Heart left ventricle (tissue), 16 donors: ENCODE data around the gene COL4A4. TPM values are rescaled to one million over a fixed set of nuclear protein-coding genes. Genes with fewer than 3 reads are reported as not detected.

Experiments used
- ATAC-seq, 4 donors: fragments of 200-7000 bp; cut with Tn5 transposase; one replicate each; pipeline ENCODE4 v1.9.1; 2020 to 2022; ENCODE audit warnings: moderate library complexity in 4 of 4, mild to moderate bottlenecking in 3 of 4, moderate number of reproducible peaks in 1 of 4
- DNase-seq, 5 donors: peaks; one replicate each; pipeline ENCODE4 v3.0.0-alpha.2; 2020
- H3K27ac ChIP-seq, 12 donors: fragments of 200-600 bp; sonication (generic) in 4 of 12; one replicate each; pipeline versions ENCODE4 v1.5.0 to v1.8.0; 2016 to 2022; ENCODE audit warnings: mild to moderate bottlenecking in 2 of 12
- H3K27me3 ChIP-seq, 9 donors: fragments of 200-600 bp; sonication (generic) in 2 of 9; one replicate each; pipeline versions ENCODE4 v1.5.1 to v1.8.0; 2016 to 2022; ENCODE audit warnings: mild to moderate bottlenecking in 3 of 9
- H3K36me3 ChIP-seq, 9 donors: fragments of 200-600 bp; sonication (generic) in 2 of 9; one replicate each; pipeline versions ENCODE4 v1.5.0 to v1.8.0; 2018 to 2022; ENCODE audit warnings: mild to moderate bottlenecking in 2 of 9
- H3K4me1 ChIP-seq, 12 donors: fragments of 200-600 bp; sonication (generic) in 4 of 12; one replicate each; pipeline versions ENCODE4 v1.5.0 to v1.8.0; 2016 to 2022; ENCODE audit warnings: mild to moderate bottlenecking in 3 of 12
- H3K4me3 ChIP-seq, 12 donors: fragments of 200-600 bp; sonication (generic) in 4 of 12; one replicate each; pipeline versions ENCODE4 v1.5.0 to v1.8.0; 2017 to 2022; ENCODE audit warnings: mild to moderate bottlenecking in 9 of 12, moderate library complexity in 4 of 12
- H3K9me3 ChIP-seq, 12 donors: fragments of 200-600 bp; sonication (generic) in 4 of 12; one replicate each; pipeline versions ENCODE4 v1.5.0 to v1.8.0; 2016 to 2022; ENCODE audit warnings: mild to moderate bottlenecking in 1 of 12
- CTCF ChIP-seq, 12 donors: fragments of 200-600 bp; sonication (generic) in 4 of 12; IDR thresholded peaks; one replicate each; pipeline versions ENCODE4 v1.5.0 to v1.8.0; 2018 to 2022; ENCODE audit warnings: antibody characterized with exemption in 12 of 12, mild to moderate bottlenecking in 5 of 12
- POLR2A ChIP-seq, 2 donors: fragments of 450-650 bp; IDR thresholded peaks; one replicate each; pipeline ENCODE4 v1.6.1; 2017; ENCODE audit warnings: antibody characterized with exemption in 2 of 2, mild to moderate bottlenecking in 2 of 2, moderate library complexity in 2 of 2
- WGBS, 4 donors: extraction: QIAGEN DNeasy Blood & Tissue Kit in 2 of 4; methylation state at CpG; one replicate each; pipeline versions ENCODE4 v1.1.5 to v1.1.7; 2013 to 2018; 5-methylcytosine and 5-hydroxymethylcytosine counted together
- intact Hi-C, 10 donors: fragments of 100-400 bp; cut with DNase I; formaldehyde crosslinking; loops; one replicate each; pipeline versions ENCODE4 v1.11.1 to v1.14.2; 2022
- polyA plus RNA-seq, 2 donors: library from polyadenylated mRNA; stranded (reverse); fragments of 200-250 nt; gene quantifications; one replicate each; pipeline ENCODE4 v1.2.3, GENCODE V29; 2013
- total RNA-seq, 9 donors: library from RNA; depleted of rRNA in 2 of 9; stranded (reverse); fragments of >200 nt in 2 of 9; fragmentation: NEBNext Ultra II Directional in 3 of 9; extraction: Animal tissue kit (Norgen Biotek cat#: 25700) in 3 of 9; gene quantifications; one replicate each; pipeline versions ENCODE4 v1.1.0 to v1.2.4, GENCODE V29; 2016 to 2023
- donor health status: ischemic (EF 13 %, LVEDD 7.1; RV severe dilation, severe dysfunction).
- donor health status: healthy with polysubstance abuse.
- donor health status: DM: no; HTN: yes; CAD: no.
- donor health status: DM: no; HTN: no; CAD: no.
- donor health status: ischemic (EF 25% LVEDD 6.9; RV normal size, moderate dysfunction).
- donor health status: ischemic (EF 25% LVEDD 5.7; RV mildly dilated, moderate dysfunction).
- donor health status: healthy.
- donor health status: DM: yes; HTN: yes; CAD: no.
- donor health status: ischemic (EF 35%, LVEDD 5.7; RV mildly dilated, moderate dysfunction).
- donor health status: nonischemic (EF 11% LVEDD 7.7; RV severe dilation, severe dysfunction).
- donor health status: DM: yes; HTN: yes; CAD: no.
- donor health status: PGD.
- donor health status: ischemic (EF 29% LVEDD 5.4; RV normal size, mild dysfunction).
- donor health status: nonischemic (EF 23%, LVEDD 6.1; RV moderate dilation, normal function).

COL4A4 gene
- total and polyA plus RNA-seq, 11 donors: 1.0 to 9.9 (median 3.4) TPM

- no peaks in the 10 kb centered on the region for H3K27me3 ChIP-seq
- intact Hi-C loops: no loop called here
- H3K27ac ChIP-seq: no peak overlapping the region
- no peak for TF ChIP-seq POLR2A (IDR thresholded peaks at IDR 0.05)
- no peak for TF ChIP-seq CTCF (IDR thresholded peaks at IDR 0.05)
- 78 to 89% (median 87%) methylated on average over 2 of the region's 2 CpGs for WGBS, 4 donors
- no peaks in the 10 kb centered on the region for H3K9me3 ChIP-seq
- peaks cover 0 to 6% (median 0%) of the 10 kb centered on the region in 12 donors for H3K4me1 ChIP-seq
- no peak for DNase-seq
- no peak overlapping the region for H3K4me3 ChIP-seq
- ATAC-seq: no peak
- H3K36me3 ChIP-seq: peaks cover 0 to 45% (median 24%) of the 10 kb centered on the region in 9 donors
These were observed 164.3 kb downstream of the COL4A4 start for GRCh38 chr2:226999661-227000060.

DNA sequence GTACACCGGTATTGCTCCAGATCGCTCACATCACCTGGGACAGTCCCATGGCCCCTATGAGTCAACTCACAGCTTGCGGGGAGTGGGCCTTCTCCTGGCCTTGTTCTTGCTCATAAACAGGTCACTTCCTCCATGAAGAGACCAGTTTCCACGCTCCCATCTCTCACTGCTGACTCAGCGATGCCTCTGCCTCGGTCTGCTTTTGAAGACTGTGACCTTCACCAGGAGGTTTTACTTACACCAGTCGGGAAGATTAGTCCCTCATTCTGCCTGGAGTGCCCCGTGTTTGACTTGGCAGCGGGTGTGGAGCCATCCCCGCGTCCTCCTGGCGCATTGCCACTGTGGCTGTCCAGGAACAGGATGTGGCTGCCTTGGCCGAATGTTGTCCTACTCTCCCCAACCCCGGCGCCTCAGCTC, 168.4 kb downstream of the COL4A4 start:
- WGBS, 4 donors: 70 to 74% (median 72%) methylated on average over 15 of the region's 15 CpGs
- ATAC-seq (peak in 3 of 4 donors; percentile 34 to 56 (median 38)), DNase-seq (peak in 2 of 5 donors; percentile 16 to 45)
- intact Hi-C loops: no loop called here
- H3K27me3 ChIP-seq: no peaks in the 10 kb centered on the region
- TF ChIP-seq CTCF (IDR thresholded peaks at IDR 0.05): no peak
- no peak for TF ChIP-seq POLR2A (IDR thresholded peaks at IDR 0.05)
- H3K36me3 ChIP-seq: peaks cover 0 to 42% (median 19%) of the 10 kb centered on the region in 9 donors
- H3K9me3 ChIP-seq: no peaks in the 10 kb centered on the region
- peaks cover 0 to 6% (median 0%) of the 10 kb centered on the region in 12 donors for H3K4me1 ChIP-seq
- no peak overlapping the region for H3K27ac ChIP-seq
- no peak overlapping the region for H3K4me3 ChIP-seq

DNA sequence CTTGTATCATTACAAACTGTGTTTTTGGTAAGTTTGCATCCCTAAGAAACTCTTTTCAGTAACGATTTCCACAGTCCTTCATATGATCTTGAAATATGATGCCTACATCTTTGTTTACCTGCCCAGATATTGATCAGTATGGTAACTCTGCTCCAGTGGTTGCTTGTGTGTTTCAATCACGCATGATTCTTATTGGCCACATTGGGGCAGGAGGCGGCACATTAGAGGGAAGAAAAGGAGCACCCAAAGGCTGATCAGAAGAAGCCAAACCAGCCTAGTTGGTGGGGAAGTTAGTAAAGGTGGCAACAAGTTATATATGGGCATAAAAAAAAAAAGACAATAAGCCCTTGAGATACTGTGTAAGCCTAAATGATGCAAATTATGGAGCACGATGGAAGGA, 169.2 kb downstream of the COL4A4 start:
- DNase-seq: no peak
- peaks cover 0 to 6% (median 0%) of the 10 kb centered on the region in 12 donors for H3K4me1 ChIP-seq
- H3K9me3 ChIP-seq: no peaks in the 10 kb centered on the region
- no peak overlapping the region for H3K27ac ChIP-seq
- intact Hi-C loops: no loop called here
- no peak for TF ChIP-seq POLR2A (IDR thresholded peaks at IDR 0.05)
- no peak for TF ChIP-seq CTCF (IDR thresholded peaks at IDR 0.05)
- H3K27me3 ChIP-seq: no peaks in the 10 kb centered on the region
- H3K4me3 ChIP-seq: no peak overlapping the region
- H3K36me3 ChIP-seq: peaks cover 0 to 39% (median 17%) of the 10 kb centered on the region in 9 donors
- 88 to 96% (median 92%) methylated on average over 4 of the region's 4 CpGs for WGBS, 4 donors
- ATAC-seq: no peak

- intact Hi-C loops: no loop called here
- DNase-seq (no peak), ATAC-seq (no peak)
- Histone ChIP-seq H3K4me1 (peaks cover 0 to 6% (median 0%) of the 10 kb centered on the region in 12 donors), H3K27me3 (no peaks in the 10 kb centered on the region), H3K9me3 (no peaks in the 10 kb centered on the region), H3K27ac (no peak overlapping the region), H3K36me3 (peaks cover 0 to 25% (median 11%) of the 10 kb centered on the region in 9 donors), H3K4me3 (no peak overlapping the region)
- 83 to 89% (median 84%) methylated on average over 4 of the region's 4 CpGs for WGBS, 4 donors
- TF ChIP-seq POLR2A (IDR thresholded peaks at IDR 0.05) (no peak), CTCF (IDR thresholded peaks at IDR 0.05) (no peak)
These were observed 170.8 kb downstream of the COL4A4 start for GRCh38 chr2:226993171-226993570.
